ENCODE data around the gene GNS.
A peak's percentile ranks its signal among the peaks of the same experiment; 100 is the strongest.
"Not testable (repeated sequence)": the region's sequence is repeated elsewhere in the genome, so short reads cannot be mapped to it uniquely, and the experiment has no call there.

GNS gene

DNA sequence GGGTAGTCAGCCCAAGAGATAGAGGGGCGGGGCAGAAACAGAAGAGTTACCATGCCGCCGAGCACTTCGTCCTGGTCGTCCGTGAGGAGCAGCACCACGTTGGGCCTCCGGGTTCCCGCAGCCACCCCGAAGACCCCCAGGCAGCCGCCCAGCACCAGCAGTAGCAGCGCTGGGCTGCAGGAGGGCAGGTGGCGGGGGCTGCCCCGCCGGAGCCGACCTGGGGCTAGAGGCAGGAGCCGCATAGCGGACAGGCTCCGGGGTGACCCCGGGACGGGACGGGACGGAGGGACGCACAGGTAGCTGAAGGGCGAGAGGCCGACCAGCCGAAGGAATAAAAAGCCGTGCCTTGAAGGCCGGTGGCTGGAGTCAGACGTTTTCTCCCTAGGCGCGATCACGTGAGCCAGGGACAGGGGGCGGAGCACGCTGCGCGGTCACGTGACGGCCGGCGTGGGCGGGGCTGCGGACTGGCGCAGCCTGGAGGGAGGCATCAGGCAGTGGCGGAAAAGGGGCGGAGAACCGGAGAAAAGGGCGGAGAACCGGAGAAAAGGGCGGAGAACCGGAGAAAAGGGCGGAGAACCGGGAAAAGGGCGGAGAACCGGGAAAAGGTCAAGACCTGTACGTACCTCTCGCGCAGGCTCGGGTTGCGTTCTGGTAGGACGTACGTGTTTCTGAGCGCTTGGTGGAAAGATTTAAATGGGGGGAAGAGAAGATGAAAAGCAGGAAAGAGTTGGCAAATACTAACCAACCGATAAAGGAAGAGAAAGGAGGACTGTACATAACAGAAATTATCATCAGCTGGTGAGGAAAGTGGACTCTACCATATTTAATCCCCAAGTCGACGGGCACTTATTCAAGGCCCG lies at the start of gene GNS:
GNS (minus strand) TSS at position 372 of the 860 bp plus-strand sequence; CDS start at position 242, 130 bp downstream.
- Histone ChIP-seq H3K4me3 (ENCODE audit: low read length in 2 of 2) (peak within 1 kb of the TSS; percentile 80 to 83), H3K9ac (ENCODE audit: low read depth in 1 of 2, low read length in 2 of 2) (peak within 1 kb of the TSS; percentile 77 to 79), H3K4me1 (ENCODE audit: control insufficient read depth in 2 of 2, insufficient read depth in 2 of 2, low read length in 2 of 2) (peaks cover 4 to 12% of the 10 kb centered on the region in 2 donors), H3K9me3 (ENCODE audit: control insufficient read depth in 2 of 2, low read length in 2 of 2) (no peaks in the 10 kb centered on the region), H3K27ac (ENCODE audit: low read depth in 2 of 2, low read length in 2 of 2) (peak within 1 kb of the TSS; percentile 86), H3K27me3 (ENCODE audit: control insufficient read depth in 2 of 2, insufficient read depth in 2 of 2, low read length in 2 of 2) (no peaks in the 10 kb centered on the region), H3K36me3 (ENCODE audit: control insufficient read depth in 2 of 2, insufficient read depth in 2 of 2, low read length in 2 of 2) (no peaks in the 10 kb centered on the region)

- Histone ChIP-seq H3K27ac (ENCODE audit: low read depth in 2 of 2, low read length in 2 of 2) (no peak overlapping the region), H3K4me1 (ENCODE audit: control insufficient read depth in 2 of 2, insufficient read depth in 2 of 2, low read length in 2 of 2) (no peaks in the 10 kb centered on the region), H3K9ac (ENCODE audit: low read depth in 1 of 2, low read length in 2 of 2) (no peak overlapping the region), H3K36me3 (ENCODE audit: control insufficient read depth in 2 of 2, insufficient read depth in 2 of 2, low read length in 2 of 2) (no peaks in the 10 kb centered on the region), H3K4me3 (ENCODE audit: low read length in 2 of 2) (no peak overlapping the region), H3K27me3 (ENCODE audit: control insufficient read depth in 2 of 2, insufficient read depth in 2 of 2, low read length in 2 of 2) (no peaks in the 10 kb centered on the region), H3K9me3 (ENCODE audit: control insufficient read depth in 2 of 2, low read length in 2 of 2) (no peaks in the 10 kb centered on the region)
These were observed 48.9 kb upstream of the GNS start for GRCh38 chr12:64808110-64808509.

- no peaks in the 10 kb centered on the region for H3K36me3 ChIP-seq (ENCODE audit: control insufficient read depth in 2 of 2, insufficient read depth in 2 of 2, low read length in 2 of 2)
- H3K9ac ChIP-seq (ENCODE audit: low read depth in 1 of 2, low read length in 2 of 2), result no peak overlapping the region
- H3K4me1 ChIP-seq (ENCODE audit: control insufficient read depth in 2 of 2, insufficient read depth in 2 of 2, low read length in 2 of 2), result peaks cover 0 to 3% of the 10 kb centered on the region in 2 donors
- no peaks in the 10 kb centered on the region for H3K9me3 ChIP-seq (ENCODE audit: control insufficient read depth in 2 of 2, low read length in 2 of 2)
- no peak overlapping the region for H3K4me3 ChIP-seq (ENCODE audit: low read length in 2 of 2)
- no peaks in the 10 kb centered on the region for H3K27me3 ChIP-seq (ENCODE audit: control insufficient read depth in 2 of 2, insufficient read depth in 2 of 2, low read length in 2 of 2)
- no peak overlapping the region for H3K27ac ChIP-seq (ENCODE audit: low read depth in 2 of 2, low read length in 2 of 2)
These were observed 47.6 kb upstream of the GNS start for GRCh38 chr12:64806593-64807460.

- Histone ChIP-seq H3K9me3 (ENCODE audit: control insufficient read depth in 2 of 2, low read length in 2 of 2) (no peaks in the 10 kb centered on the region), H3K9ac (ENCODE audit: low read depth in 1 of 2, low read length in 2 of 2) (no peak overlapping the region), H3K27me3 (ENCODE audit: control insufficient read depth in 2 of 2, insufficient read depth in 2 of 2, low read length in 2 of 2) (no peaks in the 10 kb centered on the region), H3K27ac (ENCODE audit: low read depth in 2 of 2, low read length in 2 of 2) (no peak overlapping the region), H3K4me1 (ENCODE audit: control insufficient read depth in 2 of 2, insufficient read depth in 2 of 2, low read length in 2 of 2) (peaks cover 0 to 3% of the 10 kb centered on the region in 2 donors), H3K36me3 (ENCODE audit: control insufficient read depth in 2 of 2, insufficient read depth in 2 of 2, low read length in 2 of 2) (no peaks in the 10 kb centered on the region), H3K4me3 (ENCODE audit: low read length in 2 of 2) (no peak overlapping the region)
These were observed 47.0 kb upstream of the GNS start for GRCh38 chr12:64806173-64806572.

DNA sequence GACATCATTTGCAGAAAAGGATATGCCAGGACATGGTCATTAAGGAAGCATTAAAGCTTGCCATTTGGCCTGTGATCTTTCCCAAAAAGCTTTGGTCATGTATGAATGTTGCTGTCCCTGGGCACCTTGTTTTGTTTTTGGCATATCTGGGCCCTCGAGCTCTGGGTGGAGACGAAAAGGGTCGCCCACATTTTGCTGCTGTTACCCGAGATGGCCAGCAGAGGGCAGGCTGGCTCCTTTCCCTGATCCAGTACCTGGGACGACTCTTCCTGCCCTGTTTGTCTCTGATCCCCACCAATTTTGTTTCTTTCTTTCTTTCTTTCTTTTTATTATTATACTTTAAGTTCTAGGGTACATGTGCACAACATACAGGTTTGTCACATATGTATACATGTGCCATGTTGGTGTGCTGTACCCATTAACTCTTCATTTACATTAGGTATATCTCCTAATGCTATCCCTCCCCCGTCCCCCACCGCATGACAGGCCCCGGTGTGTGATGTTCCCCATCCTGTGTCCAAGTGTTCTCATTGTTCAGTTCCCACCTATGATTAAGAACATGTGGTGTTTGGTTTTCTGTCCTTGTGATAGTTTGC lies 43.1 kb upstream of the GNS start:
- H3K9me3 ChIP-seq (ENCODE audit: control insufficient read depth in 2 of 2, low read length in 2 of 2); H3K9ac ChIP-seq (ENCODE audit: low read depth in 1 of 2, low read length in 2 of 2); H3K27ac ChIP-seq (ENCODE audit: low read depth in 2 of 2, low read length in 2 of 2); H3K27me3 ChIP-seq (ENCODE audit: control insufficient read depth in 2 of 2, insufficient read depth in 2 of 2, low read length in 2 of 2); H3K4me3 ChIP-seq (ENCODE audit: low read length in 2 of 2); H3K4me1 ChIP-seq (ENCODE audit: control insufficient read depth in 2 of 2, insufficient read depth in 2 of 2, low read length in 2 of 2); H3K36me3 ChIP-seq (ENCODE audit: control insufficient read depth in 2 of 2, insufficient read depth in 2 of 2, low read length in 2 of 2): not testable (repeated sequence)

- Histone ChIP-seq H3K9me3 (ENCODE audit: control insufficient read depth in 2 of 2, low read length in 2 of 2) (no peaks in the 10 kb centered on the region), H3K9ac (ENCODE audit: low read depth in 1 of 2, low read length in 2 of 2) (no peak overlapping the region), H3K27ac (ENCODE audit: low read depth in 2 of 2, low read length in 2 of 2) (no peak overlapping the region), H3K36me3 (ENCODE audit: control insufficient read depth in 2 of 2, insufficient read depth in 2 of 2, low read length in 2 of 2) (no peaks in the 10 kb centered on the region), H3K4me1 (ENCODE audit: control insufficient read depth in 2 of 2, insufficient read depth in 2 of 2, low read length in 2 of 2) (peaks cover 0 to 3% of the 10 kb centered on the region in 2 donors), H3K4me3 (ENCODE audit: low read length in 2 of 2) (no peak overlapping the region), H3K27me3 (ENCODE audit: control insufficient read depth in 2 of 2, insufficient read depth in 2 of 2, low read length in 2 of 2) (no peaks in the 10 kb centered on the region)
These were observed 42.2 kb upstream of the GNS start for GRCh38 chr12:64801381-64801780.

- Histone ChIP-seq H3K27me3 (ENCODE audit: control insufficient read depth in 2 of 2, insufficient read depth in 2 of 2, low read length in 2 of 2) (no peaks in the 10 kb centered on the region), H3K9me3 (ENCODE audit: control insufficient read depth in 2 of 2, low read length in 2 of 2) (no peaks in the 10 kb centered on the region), H3K4me1 (ENCODE audit: control insufficient read depth in 2 of 2, insufficient read depth in 2 of 2, low read length in 2 of 2) (peaks cover 0 to 7% of the 10 kb centered on the region in 2 donors), H3K27ac (ENCODE audit: low read depth in 2 of 2, low read length in 2 of 2) (no peak overlapping the region), H3K4me3 (ENCODE audit: low read length in 2 of 2) (no peak overlapping the region), H3K36me3 (ENCODE audit: control insufficient read depth in 2 of 2, insufficient read depth in 2 of 2, low read length in 2 of 2) (no peaks in the 10 kb centered on the region), H3K9ac (ENCODE audit: low read depth in 1 of 2, low read length in 2 of 2) (no peak overlapping the region)
These were observed 41.4 kb upstream of the GNS start for GRCh38 chr12:64800640-64801039.

GRCh38 chr12:64798165-64798564 lies 39.0 kb upstream of the GNS start:
- H3K4me1 ChIP-seq (ENCODE audit: control insufficient read depth in 2 of 2, insufficient read depth in 2 of 2, low read length in 2 of 2), result peaks cover 0 to 7% of the 10 kb centered on the region in 2 donors
- H3K27ac ChIP-seq (ENCODE audit: low read depth in 2 of 2, low read length in 2 of 2), result no peak overlapping the region
- no peaks in the 10 kb centered on the region for H3K36me3 ChIP-seq (ENCODE audit: control insufficient read depth in 2 of 2, insufficient read depth in 2 of 2, low read length in 2 of 2)
- no peak overlapping the region for H3K4me3 ChIP-seq (ENCODE audit: low read length in 2 of 2)
- no peaks in the 10 kb centered on the region for H3K9me3 ChIP-seq (ENCODE audit: control insufficient read depth in 2 of 2, low read length in 2 of 2)
- H3K9ac ChIP-seq (ENCODE audit: low read depth in 1 of 2, low read length in 2 of 2), result no peak overlapping the region
- H3K27me3 ChIP-seq (ENCODE audit: control insufficient read depth in 2 of 2, insufficient read depth in 2 of 2, low read length in 2 of 2), result no peaks in the 10 kb centered on the region

- Histone ChIP-seq H3K27me3 (ENCODE audit: control insufficient read depth in 2 of 2, insufficient read depth in 2 of 2, low read length in 2 of 2) (no peaks in the 10 kb centered on the region), H3K4me1 (ENCODE audit: control insufficient read depth in 2 of 2, insufficient read depth in 2 of 2, low read length in 2 of 2) (peaks cover 0 to 5% of the 10 kb centered on the region in 2 donors), H3K27ac (ENCODE audit: low read depth in 2 of 2, low read length in 2 of 2) (no peak overlapping the region), H3K9ac (ENCODE audit: low read depth in 1 of 2, low read length in 2 of 2) (no peak overlapping the region), H3K4me3 (ENCODE audit: low read length in 2 of 2) (no peak overlapping the region), H3K9me3 (ENCODE audit: control insufficient read depth in 2 of 2, low read length in 2 of 2) (no peaks in the 10 kb centered on the region), H3K36me3 (ENCODE audit: control insufficient read depth in 2 of 2, insufficient read depth in 2 of 2, low read length in 2 of 2) (no peaks in the 10 kb centered on the region)
These were observed 38.0 kb upstream of the GNS start for GRCh38 chr12:64797156-64797555.

Data from mucosa of rectum (tissue), 2 donors.